IMR-90 (cell line): ENCODE results near the gene NAPSA. TPM values are rescaled to one million over a fixed set of nuclear protein-coding genes. Genes with fewer than 3 reads are reported as not detected.

ENCODE experiments used
- ATAC-seq: fragments of 200-7000 bp; cut with Tn5 transposase; 2 replicates; pipeline ENCODE4 v1.9.1; 2020; ENCODE audit warnings: low read depth, mild to moderate bottlenecking, moderate library complexity
- BruUV-seq: library from RNA; stranded (reverse); fragments of 400-500 nt; replicated peaks from 2 replicates; lab custom pipeline; 2021; lab: Mats Ljungman, UMichigan
- CTCF ChIA-PET: fragments of 300-600 bp; formaldehyde crosslinking; extraction: SDS; loops from one replicate; lab custom pipeline; 2021; ENCODE audit warnings: antibody characterized with exemption; lab: Yijun Ruan, JAX
- POLR2A ChIA-PET: fragments of 300-600 bp; sonication (Branson Sonifier 250); formaldehyde crosslinking; loops from one replicate; lab custom pipeline; 2022; ENCODE audit warnings: antibody characterized with exemption; ENCODE audit not compliant: unreplicated experiment; lab: Charles Lee
- DNase-seq: peaks from one replicate; pipeline ENCODE4 v3.0.0; 2013
- H2AFZ ChIP-seq: replicated peaks from 2 replicates; pipeline ENCODE3; 2013; ENCODE audit warnings: low read length, mild to moderate bottlenecking; ENCODE audit not compliant: poor library complexity
- H2AK5ac ChIP-seq: 2 replicates; pipeline ENCODE4 v1.6.1; 2013; ENCODE audit warnings: low read depth, low read length, inconsistent platforms
- H2AK9ac ChIP-seq: replicated peaks from 2 replicates; pipeline ENCODE3; 2013; ENCODE audit warnings: mild to moderate bottlenecking, low read depth, low read length, moderate library complexity; ENCODE audit not compliant: poor library complexity
- H2BK120ac ChIP-seq: 2 replicates; pipeline ENCODE4 v1.6.1; 2013; ENCODE audit warnings: low read depth, low read length, inconsistent platforms
- H2BK15ac ChIP-seq: 3 replicates; pipeline ENCODE4 v1.6.1; 2013; ENCODE audit warnings: low read depth, low read length, inconsistent platforms
- H2BK20ac ChIP-seq: 2 replicates; pipeline ENCODE4 v1.6.1; 2013; ENCODE audit warnings: low read depth, mild to moderate bottlenecking, inconsistent platforms, low read length, moderate library complexity
- H2BK5ac ChIP-seq: 2 replicates; pipeline ENCODE4 v1.6.1; 2013; ENCODE audit warnings: mild to moderate bottlenecking, low read depth, low read length, inconsistent platforms; ENCODE audit not compliant: poor library complexity, severe bottlenecking
- H3K14ac ChIP-seq: replicated peaks from 2 replicates; pipeline ENCODE4 v1.6.1; 2013; ENCODE audit warnings: low read depth, low read length, inconsistent platforms
- H3K18ac ChIP-seq: 2 replicates; pipeline ENCODE4 v1.6.1; 2013; ENCODE audit warnings: low read depth, low read length, control low read depth
- H3K23ac ChIP-seq: 2 replicates; pipeline ENCODE4 v1.6.1; 2013; ENCODE audit warnings: low read depth, low read length, inconsistent platforms
- H3K27ac ChIP-seq: 2 replicates; pipeline ENCODE4 v1.5.1; 2013; ENCODE audit warnings: mild to moderate bottlenecking, control low read depth, low read length; ENCODE audit not compliant: insufficient read depth
- H3K27me3 ChIP-seq: 2 replicates; pipeline ENCODE4 v1.6.1; 2013; ENCODE audit warnings: low read length; ENCODE audit not compliant: control insufficient read depth, insufficient read depth
- H3K36me3 ChIP-seq: 2 replicates; pipeline ENCODE4 v1.6.1; 2013; ENCODE audit warnings: low read length, mixed read lengths; ENCODE audit not compliant: control insufficient read depth, insufficient read depth
- H3K4ac ChIP-seq: 2 replicates; pipeline ENCODE4 v1.6.1; 2013; ENCODE audit warnings: low read depth, low read length, inconsistent platforms
- H3K4me1 ChIP-seq: 2 replicates; pipeline ENCODE4 v1.6.1; 2013; ENCODE audit warnings: low read length, mixed read lengths; ENCODE audit not compliant: control insufficient read depth, insufficient read depth
- H3K4me2 ChIP-seq: 2 replicates; pipeline ENCODE4 v1.6.1; 2013; ENCODE audit warnings: low read depth, mild to moderate bottlenecking, control low read depth, low read length, moderate library complexity
- H3K4me3 ChIP-seq: 2 replicates; pipeline ENCODE4 v1.5.1; 2013; ENCODE audit warnings: low read depth, mild to moderate bottlenecking, control low read depth, low read length, moderate library complexity; ENCODE audit not compliant: insufficient read depth
- H3K56ac ChIP-seq: 2 replicates; pipeline ENCODE4 v1.6.1; 2013; ENCODE audit warnings: low read length, inconsistent platforms; ENCODE audit not compliant: insufficient read depth; ENCODE audit errors: extremely low read depth
- H3K79me1 ChIP-seq, 2 experiments: 2 replicates each; pipeline ENCODE4 v1.6.1; 2013; ENCODE audit warnings: low read length in 2 of 2, inconsistent platforms in 1 of 2, low read depth in 1 of 2
- H3K9ac ChIP-seq: 2 replicates; pipeline ENCODE4 v1.6.1; 2013; ENCODE audit warnings: low read depth, low read length, control low read depth
- H3K9me1 ChIP-seq: 2 replicates; pipeline ENCODE4 v1.6.1; 2013; ENCODE audit warnings: low read length, inconsistent platforms; ENCODE audit not compliant: insufficient read depth
- H3K9me3 ChIP-seq: 2 replicates; pipeline ENCODE4 v1.6.1; 2013; ENCODE audit warnings: low read length; ENCODE audit not compliant: control insufficient read depth, insufficient read depth
- H4K20me1 ChIP-seq: 2 replicates; pipeline ENCODE4 v1.6.1; 2013; ENCODE audit warnings: low read length, inconsistent platforms; ENCODE audit not compliant: insufficient read depth
- H4K5ac ChIP-seq: 2 replicates; pipeline ENCODE4 v1.6.1; 2013; ENCODE audit warnings: mild to moderate bottlenecking, low read depth, low read length, control low read depth
- H4K8ac ChIP-seq, 2 experiments: 2 replicates each; pipeline ENCODE4 v1.6.1; 2013; ENCODE audit warnings: low read depth in 2 of 2, low read length in 2 of 2, control low read depth in 1 of 2, inconsistent platforms in 1 of 2
- H4K91ac ChIP-seq: 2 replicates; pipeline ENCODE4 v1.6.1; 2013; ENCODE audit warnings: low read depth, low read length, inconsistent platforms; ENCODE audit not compliant: insufficient read depth
- BHLHE40 ChIP-seq: fragments of 150-350 bp; IDR thresholded peaks from 2 replicates; pipeline ENCODE4 v1.6.1; 2016; ENCODE audit warnings: mild to moderate bottlenecking, low read depth, low read length
- CEBPB ChIP-seq: IDR thresholded peaks from 2 replicates; pipeline ENCODE4 v1.6.1; 2012; ENCODE audit warnings: low read depth, low read length, improper control_type of control experiment
- CTCF ChIP-seq: conservative IDR thresholded peaks from 2 replicates; pipeline ENCODE4 v1.5.1; 2012; ENCODE audit warnings: mild to moderate bottlenecking, low read depth, low read length, improper control_type of control experiment
- ELK1 ChIP-seq: fragments of 150-350 bp; IDR thresholded peaks from 2 replicates; pipeline ENCODE4 v1.6.1; 2016; ENCODE audit warnings: low read depth, mild to moderate bottlenecking, low read length, moderate library complexity, borderline replicate concordance
- MAFK ChIP-seq: IDR thresholded peaks from 2 replicates; pipeline ENCODE4 v1.6.1; 2012; ENCODE audit warnings: low read depth, low read length, improper control_type of control experiment
- MAZ ChIP-seq: IDR thresholded peaks from 2 replicates; pipeline ENCODE4 v1.6.1; 2012; ENCODE audit warnings: low read depth, mild to moderate bottlenecking, low read length, improper control_type of control experiment, moderate library complexity, borderline replicate concordance
- NFE2L2 ChIP-seq: fragments of 150-350 bp; IDR thresholded peaks from 2 replicates; pipeline ENCODE4 v1.6.1; 2016; ENCODE audit warnings: low read depth, mild to moderate bottlenecking, low read length
- POLR2A ChIP-seq: IDR thresholded peaks from 2 replicates; pipeline ENCODE4 v1.6.1; 2012; ENCODE audit warnings: mild to moderate bottlenecking, low read depth, low read length
- RAD21 ChIP-seq: IDR thresholded peaks from 2 replicates; pipeline ENCODE4 v1.6.1; 2012; ENCODE audit warnings: low read length, improper control_type of control experiment
- RFX5 ChIP-seq: IDR thresholded peaks from 2 replicates; pipeline ENCODE4 v1.8.0; 2012; ENCODE audit warnings: low read depth, mild to moderate bottlenecking, low read length, moderate library complexity
- SMC3 ChIP-seq: fragments of 150-350 bp; IDR thresholded peaks from 2 replicates; pipeline ENCODE4 v1.6.1; 2016; ENCODE audit warnings: low read depth, mild to moderate bottlenecking, antibody characterized with exemption, low read length, moderate library complexity
- WGBS, 2 experiments: methylation state at CpG; one replicate each; pipeline versions ENCODE4 v1.1.5 to v1.1.7; 2013; ENCODE audit warnings: missing lambda C conversion rate in 2 of 2; ENCODE audit not compliant: insufficient read length in 1 of 2; ENCODE audit errors: extremely low coverage in 2 of 2; 5-methylcytosine and 5-hydroxymethylcytosine counted together
- dilution Hi-C: fragments of 300-500 bp; cut with HindIII; formaldehyde crosslinking; loops from one replicate; pipeline ENCODE4 v1.14.3; 2018; ENCODE audit warnings: low sequenced_read_pairs; ENCODE audit not compliant: unreplicated experiment
- in situ Hi-C: fragments of 300-500 bp; cut with MboI; formaldehyde crosslinking; loops from 3 replicates; pipeline ENCODE4 v1.14.3; 2019; ENCODE audit warnings: low sequenced_read_pairs, inconsistent platforms, mixed read lengths
- intact Hi-C: fragments of 100-400 bp; cut with micrococcal nuclease; formaldehyde crosslinking; loops from 2 replicates; pipeline ENCODE4 v1.10.0; 2022
- polyA plus RNA-seq, 3 experiments: library from polyadenylated mRNA; depleted of rRNA; stranded (reverse); fragments of >200 nt; gene quantifications; 2 replicates each; pipeline ENCODE4 v1.2.3, GENCODE V29; 2012; ENCODE audit warnings: low replicate concordance in 1 of 3
- total RNA-seq: library from RNA; depleted of rRNA; stranded (reverse); fragments of >200 nt; gene quantifications from 2 replicates; pipeline ENCODE4 v1.2.3, GENCODE V29; 2012

The NAPSA gene
- total and polyA plus RNA-seq, 2 of the 4 experiments (the other 2 are of a cell fraction): 0.39 TPM; not detected in 1

GRCh38 chr19:50387868-50388245 is 22.4 kb upstream of the NAPSA start:
- BruUV-seq: no TSS peak
- H3K9me3 ChIP-seq: no peaks in the 10 kb centered on the region
- H2AK9ac ChIP-seq: no peak overlapping the region
- H3K4me3 ChIP-seq: no peak overlapping the region
- no peak overlapping the region; the same call in 1 of the 2 replicates for H2BK120ac ChIP-seq
- POLR2A ChIA-PET: no interaction called here
- no peak overlapping the region for H4K8ac ChIP-seq
- peaks cover 4% of the 10 kb centered on the region for H3K36me3 ChIP-seq
- H3K14ac ChIP-seq: no peak overlapping the region
- H2BK5ac ChIP-seq: no peak overlapping the region
- no peak overlapping the region for H3K27ac ChIP-seq
- no peaks in the 10 kb centered on the region; the same call in 1 of the 2 replicates for H3K4me1 ChIP-seq
- intact Hi-C loops (no loop called here), dilution Hi-C loops (no loop called here), in situ Hi-C loops (no loop called here)
- H3K18ac ChIP-seq: no peak overlapping the region
- no peak overlapping the region for H2AFZ ChIP-seq
- H3K4ac ChIP-seq: no peak overlapping the region
- TF ChIP-seq CEBPB (no peak), MAFK (no peak), RAD21 (no peak), MAZ (no peak), SMC3 (no peak), ELK1 (no peak), POLR2A (no peak), NFE2L2 (no peak), BHLHE40 (no peak), CTCF (no peak), RFX5 (no peak)
- H3K56ac ChIP-seq: no peak overlapping the region
- H3K27me3 ChIP-seq: no peaks in the 10 kb centered on the region
- 93% methylated on average over 2 of the region's 8 CpGs; no CpG with 5 or more reads in 1 of the 2 experiments for WGBS, 2 experiments
- H4K91ac ChIP-seq: no peak overlapping the region
- H3K9me1 ChIP-seq: peaks cover 6% of the 10 kb centered on the region; the same call in 1 of the 2 replicates
- no peak overlapping the region for H2AK5ac ChIP-seq
- no peak overlapping the region for H3K23ac ChIP-seq
- no peak overlapping the region for H4K5ac ChIP-seq
- H3K4me2 ChIP-seq: no peak overlapping the region
- H4K20me1 ChIP-seq: peaks cover 4% of the 10 kb centered on the region; the same call in 1 of the 2 replicates
- no peak overlapping the region for H3K9ac ChIP-seq
- no peak for DNase-seq
- CTCF ChIA-PET: no interaction called here
- H2BK15ac ChIP-seq: no peak overlapping the region
- H2BK20ac ChIP-seq: no peak overlapping the region
- no peak for ATAC-seq
- peaks cover 7 to 37% of the 10 kb centered on the region in 2 experiments for H3K79me1 ChIP-seq
